Endothelial cell of umbilical vein (primary cell): ENCODE measurements around the gene SAYSD1. TPM values are rescaled to one million over a fixed set of nuclear protein-coding genes. Genes with fewer than 3 reads are reported as not detected.

Experiments used
- BruUV-seq: library from RNA; stranded (reverse); fragments of 400-500 nt; replicated peaks from 2 replicates; lab custom pipeline; 2021; lab: Mats Ljungman, UMichigan
- CTCF ChIA-PET: fragments of 300-600, 350-600 bp; sonication (Branson Sonifier 250); formaldehyde crosslinking; loops from one replicate; lab custom pipeline; 2021; ENCODE audit warnings: antibody characterized with exemption, inconsistent platforms; lab: Charles Lee
- POLR2A ChIA-PET: fragments of 300-600, 350-600 bp; sonication (Branson Sonifier 250); formaldehyde crosslinking; loops from one replicate; lab custom pipeline; 2021; ENCODE audit warnings: antibody characterized with exemption, inconsistent platforms; lab: Charles Lee
- DNase-seq: peaks from one replicate; pipeline ENCODE4 v3.0.0-alpha.2; 2011; ENCODE audit warnings: low read depth, low spot score
- FAIRE-seq: peaks from 2 replicates; lab custom pipeline; 2011; peaks lifted over from hg19 to GRCh38; lab: Jason Lieb, UNC
- H2AFZ ChIP-seq: 2 replicates; pipeline ENCODE4 v1.6.0; 2012; ENCODE audit warnings: low read depth, low read length, control low read depth, inconsistent platforms
- H3K27ac ChIP-seq: 2 replicates; pipeline ENCODE4 v1.5.1; 2011; ENCODE audit warnings: low read depth, mild to moderate bottlenecking, control low read depth, low read length, moderate library complexity; ENCODE audit not compliant: insufficient read depth
- H3K27me3 ChIP-seq, 2 experiments: 2 replicates each; pipeline versions ENCODE4 v1.6.0 to v1.6.1; 2011; ENCODE audit warnings: low read length in 2 of 2, mixed read lengths in 1 of 2; ENCODE audit not compliant: control insufficient read depth in 2 of 2, insufficient read depth in 2 of 2
- H3K36me3 ChIP-seq, 2 experiments: 2 replicates in 1 of 2; 3 replicates in 1 of 2; pipeline ENCODE4 v1.5.1; 2011; ENCODE audit warnings: low read length in 2 of 2, mild to moderate bottlenecking in 1 of 2, moderate library complexity in 1 of 2; ENCODE audit not compliant: control insufficient read depth in 2 of 2, insufficient read depth in 2 of 2; ENCODE audit errors: extremely low read depth in 1 of 2
- H3K4me1 ChIP-seq: 3 replicates; pipeline ENCODE4 v1.5.1; 2011; ENCODE audit warnings: mild to moderate bottlenecking, low read length; ENCODE audit not compliant: control insufficient read depth, insufficient read depth; ENCODE audit errors: extremely low read depth
- H3K4me2 ChIP-seq: 2 replicates; pipeline ENCODE4 v1.6.1; 2011; ENCODE audit warnings: low read length, control low read depth, mixed read lengths; ENCODE audit not compliant: insufficient read depth
- H3K4me3 ChIP-seq, 3 experiments: fragments of 200-600 bp in 1 of 3; sonication (generic), shearing (Covaris generic) in 1 of 3; replicated peaks in 1 of 3; 2 replicates each; pipeline ENCODE4 v1.5.1; 2011 to 2016; ENCODE audit warnings: control low read depth in 3 of 3, low read length in 3 of 3, mild to moderate bottlenecking in 2 of 3, inconsistent platforms in 1 of 3, low read depth in 1 of 3, moderate library complexity in 1 of 3; ENCODE audit not compliant: insufficient read depth in 1 of 3
- H3K79me2 ChIP-seq: 2 replicates; pipeline ENCODE4 v1.6.0; 2012; ENCODE audit warnings: low read length, inconsistent platforms; ENCODE audit not compliant: control insufficient read depth, insufficient read depth
- H3K9ac ChIP-seq: replicated peaks from 2 replicates; pipeline ENCODE3; 2011; ENCODE audit warnings: low read length, control low read depth; ENCODE audit not compliant: insufficient read depth; ENCODE audit errors: extremely low read depth
- H3K9me1 ChIP-seq: replicated peaks from 3 replicates; pipeline ENCODE4 v1.6.0; 2011; ENCODE audit warnings: mild to moderate bottlenecking, low read length; ENCODE audit not compliant: control insufficient read depth, insufficient read depth; ENCODE audit errors: extremely low read depth
- H3K9me3 ChIP-seq: replicated peaks from 2 replicates; pipeline ENCODE4 v1.5.1; 2012; ENCODE audit warnings: low read length, inconsistent platforms; ENCODE audit not compliant: control insufficient read depth, insufficient read depth
- H4K20me1 ChIP-seq: replicated peaks from 2 replicates; pipeline ENCODE3; 2011; ENCODE audit warnings: mild to moderate bottlenecking, low read length; ENCODE audit not compliant: control insufficient read depth, insufficient read depth; ENCODE audit errors: extremely low read depth
- FOS ChIP-seq: IDR thresholded peaks from 2 replicates; pipeline ENCODE4 v1.6.1; 2011; ENCODE audit warnings: mild to moderate bottlenecking, low read length, moderate library complexity, borderline replicate concordance; ENCODE audit not compliant: insufficient read depth
- GATA2 ChIP-seq: IDR thresholded peaks from 2 replicates; pipeline ENCODE4 v1.7.0; 2011; ENCODE audit warnings: low read depth, mild to moderate bottlenecking, moderate library complexity, mixed read lengths, low read length; ENCODE audit not compliant: insufficient read length, insufficient read depth
- JUN ChIP-seq: IDR thresholded peaks from 2 replicates; pipeline ENCODE4 v1.6.1; 2011; ENCODE audit warnings: borderline replicate concordance, low read depth; ENCODE audit not compliant: insufficient read length, insufficient read depth
- MAX ChIP-seq: IDR thresholded peaks from 2 replicates; pipeline ENCODE4 v1.6.1; 2011; ENCODE audit not compliant: insufficient read depth, insufficient read length
- POLR2A ChIP-seq: IDR thresholded peaks from 2 replicates; pipeline ENCODE4 v1.6.1; 2012; ENCODE audit warnings: low read depth, mild to moderate bottlenecking, control low read depth, low read length
- POLR2AphosphoS5 ChIP-seq: IDR thresholded peaks from 2 replicates; pipeline ENCODE4 v1.6.1; 2012; ENCODE audit warnings: low read depth, mild to moderate bottlenecking, control low read depth, low read length, moderate library complexity; ENCODE audit not compliant: insufficient read depth
- dilution Hi-C: fragments of 300-500 bp; cut with MboI; formaldehyde crosslinking; loops from one replicate; pipeline ENCODE4 v1.15.0; 2019; ENCODE audit warnings: low sequenced_read_pairs; ENCODE audit not compliant: extremely low pct_ligation_motif_present
- intact Hi-C: fragments of 100-400 bp; cut with micrococcal nuclease; formaldehyde crosslinking; loops from one replicate; pipeline ENCODE4 v1.10.0; 2022
- polyA plus RNA-seq, 4 experiments: library from polyadenylated mRNA; depleted of rRNA in 3 of 4; stranded (reverse) in 3 of 4; unstranded in 1 of 4; fragments of >200 nt; gene quantifications; 2 replicates each; pipeline versions ENCODE4 v1.2.1 to v1.2.3, GENCODE V29; 2011 to 2012; ENCODE audit warnings: missing spikeins in 1 of 4
- total RNA-seq: library from RNA; stranded (reverse); gene quantifications from 2 replicates; pipeline ENCODE4 v1.2.3, GENCODE V29; 2021

SAYSD1 gene
- total and polyA plus RNA-seq, 2 donors (not counting 3 experiments of a cell fraction or from before 2014, with no cell fraction given) = 9.0 to 9.7 TPM

GRCh38 chr6:39091220-39091619 lies 23.8 kb downstream of the SAYSD1 start:
- Histone ChIP-seq H3K4me2 (no peak overlapping the region), H3K27me3 (peaks cover 17 to 44% of the 10 kb centered on the region in 2 experiments), H3K9ac (no peak overlapping the region), H3K4me1 (peaks cover 6% of the 10 kb centered on the region), H3K9me1 (no peaks in the 10 kb centered on the region), H2AFZ (no peak overlapping the region), H3K27ac (no peak overlapping the region), H3K79me2 (no peaks in the 10 kb centered on the region), H4K20me1 (no peaks in the 10 kb centered on the region), H3K4me3 (no peak overlapping the region), H3K9me3 (no peaks in the 10 kb centered on the region), H3K36me3 (no peaks in the 10 kb centered on the region)
- FAIRE-seq (no peak), DNase-seq (no peak)
- TF ChIP-seq MAX = no peak
- TF ChIP-seq POLR2AphosphoS5 = no peak
- intact Hi-C loops = no loop called here
- CTCF ChIA-PET = no interaction called here
- no TSS peak for BruUV-seq
- POLR2A ChIA-PET = no interaction called here
- dilution Hi-C loops = no loop called here

- CTCF ChIA-PET = interaction anchor here (0.7 kb wide), 1 partner anchor 213 kb away, joined by 3 read pairs; no protein-coding TSS in a partner anchor
- Histone ChIP-seq H3K4me1 (peaks cover 6% of the 10 kb centered on the region), H3K9ac (no peak overlapping the region), H3K9me3 (no peaks in the 10 kb centered on the region), H2AFZ (no peak overlapping the region), H3K4me2 (no peak overlapping the region), H3K36me3 (no peaks in the 10 kb centered on the region), H3K4me3 (no peak overlapping the region), H3K9me1 (no peaks in the 10 kb centered on the region), H3K79me2 (no peaks in the 10 kb centered on the region), H4K20me1 (no peaks in the 10 kb centered on the region), H3K27me3 (peaks cover 17 to 38% of the 10 kb centered on the region in 2 experiments), H3K27ac (no peak overlapping the region)
- dilution Hi-C loops = no loop called here
- no peak for TF ChIP-seq POLR2A
- peak; percentile 65 for TF ChIP-seq GATA2
- no peak for TF ChIP-seq FOS
- no peak for TF ChIP-seq JUN
- peak; percentile 40 for FAIRE-seq
- BruUV-seq = no TSS peak
- intact Hi-C loops = no loop called here
- POLR2A ChIA-PET = no interaction called here
- DNase-seq = peak; percentile 62
Measured at GRCh38 chr6:39090036-39090435, 24.9 kb downstream of the SAYSD1 start.
